ENCODE data around the gene WTAP.
"Not testable (repeated sequence)": the region's sequence is repeated elsewhere in the genome, so short reads cannot be mapped to it uniquely, and the experiment has no call there.

The WTAP gene

DNA sequence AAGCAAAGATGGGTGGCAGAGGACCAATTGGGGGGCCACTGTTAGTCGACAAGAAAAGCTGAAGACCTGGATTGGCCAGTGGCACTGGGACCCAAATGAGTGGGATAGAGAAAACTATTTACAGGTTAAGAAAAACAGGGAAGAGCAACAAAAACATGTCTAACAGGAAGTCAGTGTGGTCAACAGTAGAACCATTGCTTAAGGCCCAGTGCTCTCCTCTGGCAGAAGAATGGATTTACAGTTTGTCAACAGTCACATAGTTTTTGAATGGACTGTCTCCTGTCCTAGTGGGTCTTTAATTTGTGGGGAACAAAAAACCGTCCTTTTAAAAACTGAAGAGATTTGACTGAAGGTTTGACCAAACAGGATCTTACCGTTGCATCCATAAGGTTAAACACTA lies 12.1 kb upstream of the WTAP start:
- TF ChIP-seq, protein P1, sequence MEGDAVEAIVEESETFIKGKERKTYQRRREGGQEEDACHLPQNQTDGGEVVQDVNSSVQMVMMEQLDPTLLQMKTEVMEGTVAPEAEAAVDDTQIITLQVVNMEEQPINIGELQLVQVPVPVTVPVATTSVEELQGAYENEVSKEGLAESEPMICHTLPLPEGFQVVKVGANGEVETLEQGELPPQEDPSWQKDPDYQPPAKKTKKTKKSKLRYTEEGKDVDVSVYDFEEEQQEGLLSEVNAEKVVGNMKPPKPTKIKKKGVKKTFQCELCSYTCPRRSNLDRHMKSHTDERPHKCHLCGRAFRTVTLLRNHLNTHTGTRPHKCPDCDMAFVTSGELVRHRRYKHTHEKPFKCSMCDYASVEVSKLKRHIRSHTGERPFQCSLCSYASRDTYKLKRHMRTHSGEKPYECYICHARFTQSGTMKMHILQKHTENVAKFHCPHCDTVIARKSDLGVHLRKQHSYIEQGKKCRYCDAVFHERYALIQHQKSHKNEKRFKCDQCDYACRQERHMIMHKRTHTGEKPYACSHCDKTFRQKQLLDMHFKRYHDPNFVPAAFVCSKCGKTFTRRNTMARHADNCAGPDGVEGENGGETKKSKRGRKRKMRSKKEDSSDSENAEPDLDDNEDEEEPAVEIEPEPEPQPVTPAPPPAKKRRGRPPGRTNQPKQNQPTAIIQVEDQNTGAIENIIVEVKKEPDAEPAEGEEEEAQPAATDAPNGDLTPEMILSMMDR (IDR thresholded peaks at IDR 0.05; ENCODE audit: low read depth, low read length, missing control alignments), result no peak
- no peak overlapping the region for H3K4me3 ChIP-seq (replicated peaks; ENCODE audit: low read depth, low read length)

GRCh38 chr6:159715605-159716004 lies 11.7 kb upstream of the WTAP start:
- TF ChIP-seq, protein P1 (IDR thresholded peaks at IDR 0.05; ENCODE audit: low read depth, low read length, missing control alignments), result no peak
- no peak for DNase-seq (ENCODE audit: extremely low read depth, low read depth)
- H3K4me3 ChIP-seq (replicated peaks; ENCODE audit: low read depth, low read length), result no peak overlapping the region

More for the DNA sequence above, 12.1 kb upstream of the WTAP start:
- DNase-seq (ENCODE audit: extremely low read depth, low read depth), result no peak

- no peak for DNase-seq (ENCODE audit: extremely low read depth, low read depth)
- H3K4me3 ChIP-seq (replicated peaks; ENCODE audit: low read depth, low read length), result no peak overlapping the region
- TF ChIP-seq, protein P1 (IDR thresholded peaks at IDR 0.05; ENCODE audit: low read depth, low read length, missing control alignments), result no peak
Observed at GRCh38 chr6:159716247-159717096, 10.8 kb upstream of the WTAP start.

DNA sequence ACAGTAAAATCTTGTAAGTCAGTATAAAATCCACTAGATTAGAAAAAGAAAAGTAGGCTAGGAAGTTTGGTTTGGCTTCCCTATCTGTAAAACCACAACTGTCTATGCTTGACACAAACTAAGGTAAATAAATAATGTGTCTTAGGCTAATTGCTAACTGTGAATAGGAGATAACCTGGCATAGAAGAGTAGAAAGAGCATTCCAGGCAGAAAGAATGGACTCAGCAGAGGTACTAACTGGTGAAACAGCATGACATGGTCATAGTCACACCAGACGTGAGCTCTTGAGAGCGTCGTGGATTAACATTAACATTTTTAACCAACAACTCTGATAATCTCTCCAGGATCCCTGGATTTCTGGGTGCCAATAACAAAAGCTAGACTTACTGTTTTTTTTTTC lies 8.7 kb upstream of the WTAP start:
- no peak overlapping the region for H3K4me3 ChIP-seq (replicated peaks; ENCODE audit: low read depth, low read length)
- no peak for DNase-seq (ENCODE audit: extremely low read depth, low read depth)
- TF ChIP-seq, protein P1 (IDR thresholded peaks at IDR 0.05; ENCODE audit: low read depth, low read length, missing control alignments), result no peak

- DNase-seq (ENCODE audit: extremely low read depth, low read depth), result no peak
- TF ChIP-seq, protein P1 (IDR thresholded peaks at IDR 0.05; ENCODE audit: low read depth, low read length, missing control alignments), result no peak
- H3K4me3 ChIP-seq (replicated peaks; ENCODE audit: low read depth, low read length), result no peak overlapping the region
Observed at GRCh38 chr6:159719287-159719686, 8.0 kb upstream of the WTAP start.

DNA sequence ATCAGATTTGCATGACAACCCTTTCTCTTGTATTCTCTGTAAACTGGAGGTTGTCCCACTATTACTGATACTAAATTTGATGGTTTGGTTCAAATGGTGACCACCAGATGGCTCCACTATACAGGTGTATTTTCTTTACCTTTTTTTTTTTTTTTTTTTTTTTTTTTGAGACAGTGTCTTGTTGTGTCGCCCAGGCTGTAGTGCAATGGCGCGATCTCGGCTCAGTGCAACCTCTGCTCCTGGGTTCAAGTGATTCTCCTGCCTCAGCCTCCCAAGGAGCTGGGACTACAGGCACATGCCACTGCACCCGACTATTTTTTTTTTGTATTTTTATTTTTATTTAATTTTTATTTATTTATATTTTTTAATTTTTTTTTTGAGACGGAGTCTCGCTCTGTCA lies 6.6 kb upstream of the WTAP start:
- no peak for DNase-seq (ENCODE audit: extremely low read depth, low read depth)
- TF ChIP-seq, protein P1 (IDR thresholded peaks at IDR 0.05; ENCODE audit: low read depth, low read length, missing control alignments), result peak; percentile 18
- no peak overlapping the region for H3K4me3 ChIP-seq (replicated peaks; ENCODE audit: low read depth, low read length)

- H3K4me3 ChIP-seq (replicated peaks; ENCODE audit: low read depth, low read length); DNase-seq (ENCODE audit: extremely low read depth, low read depth): not testable (repeated sequence)
Observed at GRCh38 chr6:159721981-159722380, 5.3 kb upstream of the WTAP start.

All from HFF-Myc (cell line).